Fibroblast of upper back skin (primary cell): ENCODE results near the gene DDX47.

ENCODE experiments used
- DNase-seq: peaks from one replicate; pipeline ENCODE4 v3.0.0-alpha.2; 2013

DDX47 gene

GRCh38 chr12:12813120-12814101, at the start of gene DDX47:
DDX47 (plus strand) TSS chr12:12813346; CDS start chr12:12813368, 22 bp downstream.
- DNase-seq, result peak; percentile 89

- DNase-seq, result no peak
Measured at GRCh38 chr12:12764824-12765223, 48.3 kb upstream of the DDX47 start.

GRCh38 chr12:12770262-12770661, 42.9 kb upstream of the DDX47 start:
- DNase-seq, result no peak

GRCh38 chr12:12774791-12775190, 38.4 kb upstream of the DDX47 start:
- no peak for DNase-seq

GRCh38 chr12:12776261-12776660, 36.9 kb upstream of the DDX47 start:
- no peak for DNase-seq

GRCh38 chr12:12777092-12777491, 36.1 kb upstream of the DDX47 start:
- DNase-seq, result no peak

DNA sequence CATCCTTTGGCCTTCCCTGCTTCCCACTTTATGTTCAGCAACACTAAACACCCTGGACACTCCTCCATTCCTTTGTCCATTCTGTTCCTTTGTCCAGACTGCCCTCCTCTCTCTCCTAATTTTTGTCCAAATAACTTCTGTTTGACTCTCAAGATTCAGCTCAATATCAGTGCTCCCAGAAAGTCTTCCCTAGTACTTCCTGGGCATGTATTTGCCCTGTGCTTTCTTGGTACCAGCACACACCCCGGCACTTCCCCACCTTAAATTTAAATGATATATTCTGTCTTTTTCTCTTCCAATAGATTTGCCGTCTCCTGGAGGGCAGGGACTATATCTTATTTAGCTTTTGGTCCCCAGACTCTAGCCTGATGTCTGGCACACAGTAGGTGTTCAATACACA, 34.1 kb upstream of the DDX47 start:
- no peak for DNase-seq

DNA sequence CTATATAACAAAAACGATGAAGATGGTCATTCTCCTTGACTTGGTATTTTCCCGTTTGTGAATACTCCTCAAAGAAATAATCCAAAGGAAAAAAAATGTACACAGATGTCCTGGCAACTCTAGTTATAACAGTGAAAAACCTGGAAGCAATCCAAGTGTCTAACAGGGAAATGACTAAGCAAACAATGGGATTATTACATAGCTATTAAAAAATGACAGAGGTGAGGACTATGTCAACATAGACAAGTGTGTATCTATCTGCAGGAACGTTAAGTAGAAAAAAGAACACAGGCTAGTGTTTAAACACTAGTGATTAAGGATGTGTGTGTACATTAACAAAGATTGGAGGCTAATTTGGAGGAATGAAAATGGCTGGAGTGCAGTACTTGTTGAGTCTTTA, 33.6 kb upstream of the DDX47 start:
- peak; percentile 81 for DNase-seq

- DNase-seq, result no peak
Measured at GRCh38 chr12:12784116-12784515, 29.0 kb upstream of the DDX47 start.

GRCh38 chr12:12784911-12785814, 28.0 kb upstream of the DDX47 start, which contains the start of gene APOLD1:
APOLD1 (plus strand) TSS chr12:12785659; CDS start chr12:12785692, 33 bp downstream.
- DNase-seq, result peak; percentile 34

- DNase-seq, result no peak
Measured at GRCh38 chr12:12786351-12786705, 26.8 kb upstream of the DDX47 start.

- peak; percentile 78 for DNase-seq
Measured at GRCh38 chr12:12786706-12787601, 26.2 kb upstream of the DDX47 start.

GRCh38 chr12:12788131-12788530, 25.0 kb upstream of the DDX47 start:
- DNase-seq, result no peak

- peak; percentile 80 for DNase-seq
Measured at GRCh38 chr12:12788675-12789368, 24.3 kb upstream of the DDX47 start.

DNA sequence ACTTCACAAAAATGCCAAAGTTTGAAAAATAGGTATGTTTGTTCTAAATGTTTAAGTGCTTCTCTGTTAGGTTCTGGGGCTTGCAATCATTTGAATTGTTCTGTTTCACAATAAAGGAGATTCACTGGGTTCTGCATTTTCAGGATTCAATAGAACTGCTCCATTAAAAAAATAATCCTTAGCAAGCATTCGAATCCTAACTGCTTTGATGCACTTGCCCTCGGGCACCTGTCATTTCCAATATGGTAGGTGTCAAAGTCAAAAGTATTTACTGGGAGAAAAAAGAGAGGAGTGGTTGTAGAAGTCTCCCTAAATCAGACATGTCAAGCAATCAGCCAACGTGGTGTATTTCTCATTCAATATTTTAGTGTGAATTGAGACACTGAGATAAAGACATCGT, 22.2 kb upstream of the DDX47 start:
- no peak for DNase-seq

DNA sequence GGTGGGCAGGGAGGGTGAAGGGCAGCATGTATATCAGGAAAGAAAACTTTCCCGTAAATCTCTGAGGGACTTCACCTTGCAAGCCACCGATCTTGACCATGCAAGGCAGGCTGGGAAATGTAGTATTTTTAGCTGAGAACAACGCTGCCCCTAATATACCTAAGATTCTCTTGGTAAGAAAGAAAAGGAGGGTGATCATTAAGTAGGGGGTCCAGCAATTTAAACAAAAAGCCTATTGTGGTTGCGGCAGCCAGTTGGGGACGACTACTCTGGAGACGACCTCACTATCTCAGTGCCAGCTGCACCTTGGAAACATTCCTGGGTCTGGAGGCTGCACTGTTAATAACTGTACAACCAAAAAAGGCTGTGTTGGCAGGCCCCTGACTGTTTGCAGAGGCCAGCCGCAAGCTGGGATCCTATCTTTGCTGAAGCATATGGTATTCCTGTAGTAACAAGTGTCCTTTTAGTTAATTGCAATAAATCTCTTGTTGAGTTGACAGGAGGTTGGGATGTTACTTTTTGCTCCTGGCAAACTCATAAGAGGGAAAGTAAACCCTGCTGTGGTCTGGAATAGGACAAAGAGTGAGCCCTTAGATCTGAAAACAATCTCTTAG, 21.3 kb upstream of the DDX47 start:
- DNase-seq, result peak; percentile 49

DNA sequence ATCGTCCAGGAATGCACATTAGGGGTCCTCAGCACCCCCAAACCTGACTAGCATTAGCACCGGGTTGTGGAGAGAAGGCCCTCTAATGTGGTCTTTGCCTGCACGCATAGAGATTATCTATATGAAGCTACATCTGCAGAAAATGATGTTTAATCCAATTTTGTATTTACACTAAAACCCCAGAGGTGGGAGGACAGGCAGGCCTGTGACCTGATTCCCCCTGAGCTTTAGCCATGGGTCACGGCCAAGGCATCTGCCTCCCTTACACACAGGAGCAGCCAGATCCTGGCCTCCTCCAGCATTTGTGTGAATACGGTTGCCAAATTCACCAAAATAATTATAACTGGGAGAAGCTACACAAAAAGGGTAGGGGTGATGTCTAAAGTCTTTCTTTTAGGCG, 20.7 kb upstream of the DDX47 start:
- DNase-seq, result no peak

- DNase-seq, result no peak
Measured at GRCh38 chr12:12794686-12795085, 18.5 kb upstream of the DDX47 start.

GRCh38 chr12:12796171-12796570, 17.0 kb upstream of the DDX47 start:
- DNase-seq, result no peak

DNA sequence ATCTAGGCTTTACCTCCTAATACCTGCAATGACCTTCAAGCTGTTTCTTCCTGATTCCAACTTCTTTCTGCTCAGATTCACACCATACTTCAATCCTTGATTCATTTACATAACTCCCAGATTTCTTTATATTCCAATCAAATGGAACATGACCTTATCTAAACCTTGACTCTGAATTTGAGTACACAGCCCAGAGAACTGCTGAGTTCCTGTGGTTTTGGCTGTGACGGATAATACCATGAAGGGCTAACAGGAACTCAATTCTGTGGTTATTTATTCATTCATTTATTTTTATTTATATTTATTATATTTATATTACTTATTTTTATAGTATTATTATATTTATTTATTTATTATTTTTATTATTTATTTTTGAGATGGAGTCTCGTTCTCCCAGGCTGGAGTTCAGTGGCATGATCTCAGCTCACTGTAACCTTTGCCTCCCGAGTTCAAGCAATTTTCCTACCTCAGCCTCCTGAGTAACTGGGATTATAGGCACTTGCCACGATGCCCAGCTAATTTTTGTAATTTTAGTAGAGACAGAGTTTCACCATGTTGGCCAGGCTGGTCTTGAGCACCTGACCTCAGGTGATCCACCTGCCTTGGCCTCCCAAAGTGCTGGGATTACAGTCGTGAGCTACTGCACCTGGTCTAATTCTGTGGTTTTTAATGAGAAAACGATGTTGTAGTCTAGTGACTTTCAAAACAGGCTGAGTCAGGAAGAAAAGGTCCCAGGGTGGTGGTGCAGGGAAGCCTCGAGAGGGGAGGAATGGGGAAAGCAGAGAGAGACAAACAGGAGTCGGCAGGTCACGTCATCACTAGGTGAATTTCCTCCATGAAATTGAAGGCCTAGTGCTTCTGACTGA, 16.0 kb upstream of the DDX47 start:
- no peak for DNase-seq
